T-helper 1 cell (primary cell): ENCODE results near the gene CFAP97.
"Not testable (repeated sequence)": the region's sequence is repeated elsewhere in the genome, so short reads cannot be mapped to it uniquely, and the experiment has no call there.

Experiments used
- DNase-seq, 5 donors: peaks; one replicate each; pipeline ENCODE4 v3.0.0-alpha.2; 2012 to 2020
- total RNA-seq, 4 donors: gene quantifications; one replicate each; lab custom pipeline; 2026; lab: John Stamatoyannopoulos, UW

The CFAP97 gene
- total RNA-seq: 75.5 to 119 (median 107) reads per million in 4 donors

DNA sequence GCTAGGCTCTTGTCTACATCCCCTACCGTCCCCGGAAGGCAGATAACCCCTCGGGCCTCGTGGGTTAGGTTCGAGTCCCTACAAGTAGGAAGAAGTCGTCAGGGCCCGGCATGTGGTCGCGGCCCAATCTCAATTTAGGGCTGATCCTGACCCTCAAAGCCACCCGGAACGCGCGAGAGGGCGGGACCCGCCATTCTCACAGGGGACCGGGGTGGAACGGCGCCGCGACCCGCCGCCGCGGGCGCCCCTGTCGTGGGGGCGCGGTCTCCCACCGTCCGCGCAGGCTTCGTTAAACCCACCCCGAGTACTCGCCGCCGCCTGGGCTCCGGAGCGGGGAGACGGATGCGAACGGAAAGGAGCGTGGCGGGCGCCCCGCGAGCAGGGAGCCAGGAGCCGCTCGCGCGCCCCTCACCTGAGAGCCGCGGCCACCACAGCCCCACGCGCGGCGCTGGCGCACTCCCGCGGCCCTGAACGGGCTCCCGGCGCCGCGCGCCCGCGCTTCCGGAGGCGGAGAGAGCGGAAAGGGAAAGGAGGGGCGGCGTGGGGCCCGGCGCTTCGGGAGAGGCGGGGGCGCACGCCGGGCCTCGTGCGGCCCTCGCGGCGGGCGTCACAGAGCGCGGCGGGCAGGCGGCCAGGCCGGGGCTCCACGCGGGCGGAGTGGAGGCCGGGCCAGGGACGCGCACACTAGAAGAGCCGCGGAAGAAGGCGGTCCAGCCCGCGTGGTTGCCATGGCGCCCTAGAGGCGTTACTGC is at the start of gene CFAP97:
Gene CFAP97, minus strand, starts transcription at position 515 of the 752 bp plus-strand sequence. CDS start 12,804 bp downstream, outside the sequence.
- DNase-seq: peak; percentile 71 to 85 (median 77)

DNA sequence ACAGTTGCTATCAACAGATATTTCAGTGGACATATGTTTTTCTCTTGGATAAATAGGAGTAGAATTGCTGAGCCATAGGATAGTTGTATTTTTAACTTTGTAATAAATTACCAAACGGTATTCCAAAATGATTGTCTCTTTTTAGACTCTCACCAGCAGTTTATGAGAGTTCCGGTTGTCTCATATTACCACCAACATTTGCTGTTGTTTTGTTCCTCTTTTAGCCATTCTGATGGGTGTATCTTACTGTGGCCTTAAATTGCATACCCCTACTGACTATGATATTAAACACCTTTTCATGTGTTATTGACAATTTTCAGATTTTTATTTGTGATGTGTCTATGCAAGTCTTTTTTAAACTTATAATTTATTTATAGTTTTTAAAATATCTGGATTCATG is 45.3 kb upstream of the CFAP97 start:
- no peak for DNase-seq

DNA sequence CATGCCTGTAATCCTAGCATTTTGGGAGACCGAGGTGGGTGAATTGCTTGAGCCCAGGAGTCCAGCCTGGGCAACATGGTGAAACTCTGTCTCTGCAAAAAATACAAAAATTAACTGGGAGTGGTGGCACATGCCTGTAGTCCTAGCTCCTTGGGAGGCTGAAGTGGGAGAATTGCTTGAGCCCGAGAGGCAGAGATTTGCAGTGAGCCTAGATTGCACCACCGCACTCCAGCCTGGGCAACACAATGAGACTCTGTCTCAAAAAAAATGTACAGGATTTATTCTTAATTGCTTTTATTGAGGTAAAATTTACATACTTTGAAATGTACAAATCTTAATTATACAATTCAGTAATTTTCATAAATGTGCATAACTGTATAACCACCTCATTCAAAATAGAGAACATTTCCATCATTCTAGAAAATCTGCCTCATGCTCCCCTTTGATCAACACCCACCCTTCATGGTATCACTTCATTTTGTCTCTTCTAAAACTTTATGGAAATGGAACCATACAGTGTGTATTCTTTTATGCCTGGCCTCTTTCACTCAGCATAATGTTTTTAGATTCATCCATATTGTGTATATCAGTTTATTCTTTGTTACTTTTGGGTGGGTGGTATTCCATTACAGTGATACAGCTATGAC is 44.7 kb upstream of the CFAP97 start:
- no peak for DNase-seq

DNA sequence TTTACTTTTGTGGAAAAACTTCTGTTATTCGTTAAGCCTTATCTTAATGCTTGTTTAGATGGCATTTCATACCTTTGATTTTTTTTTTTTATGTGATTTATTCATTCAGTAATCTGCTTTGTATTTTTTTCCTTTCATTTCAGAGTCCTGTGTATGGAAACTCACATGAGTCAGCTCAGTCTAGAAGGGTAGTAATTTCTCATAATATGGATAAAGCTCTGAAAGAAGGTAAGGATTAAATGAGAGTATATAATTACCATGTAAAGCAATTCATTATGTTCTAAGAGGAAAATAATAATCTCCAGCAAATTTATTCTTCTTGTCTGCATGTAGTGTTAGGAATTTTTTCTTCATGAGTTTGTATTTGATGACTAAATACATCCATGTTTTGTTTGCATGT is 43.4 kb upstream of the CFAP97 start:
- DNase-seq: no peak

DNA sequence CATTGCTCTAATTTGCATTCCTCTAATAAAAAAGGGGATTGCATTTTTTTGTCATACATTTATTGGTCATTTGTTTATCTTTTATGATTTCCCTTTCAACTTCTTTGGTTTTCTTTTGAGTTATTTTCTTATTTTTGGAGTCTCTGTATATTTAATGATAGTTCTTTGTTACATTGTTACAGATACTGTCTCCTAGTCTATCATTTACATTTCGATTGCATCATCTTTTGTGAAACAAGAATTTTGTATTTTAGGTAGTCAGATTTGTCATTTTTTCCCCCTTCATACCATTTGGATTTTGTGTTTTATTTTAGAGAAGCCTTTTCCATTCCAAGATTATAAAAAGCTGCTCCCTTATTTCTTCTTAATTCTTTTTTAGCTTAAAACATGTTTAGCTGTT is 42.7 kb upstream of the CFAP97 start:
- no peak for DNase-seq

DNA sequence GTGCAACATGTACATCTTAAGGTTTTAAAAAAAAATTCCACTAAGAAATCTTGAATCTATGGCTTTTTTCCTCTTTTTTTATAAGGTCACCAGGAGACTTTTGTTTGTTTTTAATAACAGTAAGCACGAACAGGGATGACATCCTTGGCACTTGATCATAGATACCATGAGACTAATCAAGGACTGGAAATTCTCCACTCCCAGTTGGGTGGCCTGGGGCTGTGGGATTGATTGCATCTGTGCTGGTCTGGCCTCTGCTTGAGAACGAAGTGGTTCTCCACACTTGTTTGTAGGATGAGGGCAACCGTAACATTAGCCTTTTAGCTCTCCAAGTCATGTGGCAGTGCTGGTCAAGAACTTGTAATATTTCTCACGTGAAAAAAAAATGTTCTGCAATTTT is 41.0 kb upstream of the CFAP97 start:
- no peak for DNase-seq

DNA sequence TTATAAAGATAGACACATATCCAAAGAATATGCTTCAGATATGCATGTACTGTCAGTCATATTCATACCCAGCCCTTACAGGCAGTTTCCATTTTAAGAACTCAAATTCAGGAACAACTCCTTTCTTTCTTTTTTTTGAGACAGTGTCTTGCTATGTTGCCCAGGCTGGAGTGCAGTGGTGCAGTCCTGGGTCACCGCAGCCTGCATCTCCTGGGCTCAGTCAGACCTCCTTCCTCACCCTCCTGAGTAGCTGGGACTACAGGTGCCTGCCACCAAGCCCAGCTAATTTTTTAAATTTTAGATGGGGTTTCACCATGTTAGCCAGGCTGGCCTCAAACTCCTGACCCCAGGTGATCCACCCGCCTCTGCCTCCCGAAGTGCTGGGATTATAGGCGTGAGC is 40.1 kb upstream of the CFAP97 start:
- no peak for DNase-seq

DNA sequence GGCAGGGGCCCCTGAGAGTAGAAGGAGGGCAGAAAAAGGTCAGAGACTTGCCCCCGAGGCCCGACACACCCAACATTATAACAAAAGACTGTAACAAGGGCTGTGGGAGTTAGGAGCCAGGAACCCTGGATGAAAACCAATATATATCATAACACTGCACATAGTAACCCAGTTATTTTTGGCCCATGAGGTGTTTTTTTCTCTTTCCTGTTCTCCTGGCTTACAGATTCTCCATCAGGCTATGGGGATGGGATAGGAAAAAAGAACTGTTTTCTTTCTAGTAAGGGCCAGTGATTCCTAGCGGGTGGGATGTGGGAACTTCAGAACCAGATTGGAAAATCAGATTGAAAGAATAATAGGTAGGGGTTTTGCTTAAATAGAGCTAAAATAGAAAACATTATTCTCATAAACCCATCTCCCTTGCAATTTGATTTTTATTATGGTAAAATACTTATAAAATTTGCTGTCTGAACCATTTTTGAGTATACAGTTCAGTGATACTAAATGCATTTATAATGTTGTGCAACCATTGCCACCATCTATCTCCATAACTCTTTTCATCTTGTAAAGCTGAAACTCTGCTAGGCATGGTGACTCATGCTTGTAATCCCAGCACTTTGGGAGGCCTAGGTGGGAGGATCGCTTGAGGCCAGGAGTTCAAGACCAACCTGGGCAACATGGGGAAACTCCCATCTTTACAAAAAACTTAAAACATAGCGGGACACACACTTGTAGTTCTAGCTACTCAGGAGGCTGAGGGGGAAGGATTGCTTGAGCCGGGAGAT is 39.1 kb upstream of the CFAP97 start:
- no peak for DNase-seq

DNA sequence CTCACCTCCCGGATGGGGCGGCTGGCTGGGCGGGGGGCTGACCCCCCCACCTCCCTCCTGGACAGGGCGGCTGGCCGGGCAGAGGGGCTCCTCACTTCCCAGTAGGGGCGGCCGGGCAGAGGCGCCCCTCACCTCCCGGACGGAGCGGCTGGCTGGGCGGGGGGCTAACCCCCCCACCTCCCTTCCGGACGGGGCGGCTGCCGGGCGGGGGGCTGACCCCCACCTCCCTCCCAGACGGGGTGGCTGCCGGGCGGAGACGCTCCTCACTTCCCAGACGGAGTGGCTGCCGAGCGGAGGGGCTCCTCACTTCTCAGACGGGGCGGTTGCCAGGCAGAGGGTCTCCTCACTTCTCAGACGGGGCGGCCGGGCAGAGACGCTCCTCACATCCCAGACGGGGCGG is 36.7 kb upstream of the CFAP97 start:
- DNase-seq: not testable (repeated sequence)

DNA sequence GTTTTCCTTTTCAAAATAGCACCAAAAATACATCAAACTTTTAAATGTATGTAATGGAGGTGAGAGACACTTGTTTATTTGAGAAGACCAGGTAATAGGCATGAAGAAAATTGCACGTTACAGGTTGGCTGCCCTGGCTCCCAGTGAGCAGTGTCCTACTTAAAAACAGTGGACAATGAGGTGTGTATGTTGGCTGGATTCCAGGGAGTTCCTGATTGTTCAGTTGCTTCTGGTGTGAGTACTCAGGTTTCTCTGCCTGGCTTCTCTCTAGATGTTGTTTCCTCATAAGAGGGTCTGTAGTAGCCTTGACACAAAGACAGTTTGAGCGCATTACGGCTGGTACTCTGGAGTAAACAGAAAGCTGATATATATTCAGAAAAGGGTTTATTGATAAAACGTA is 35.0 kb upstream of the CFAP97 start:
- DNase-seq: no peak

DNA sequence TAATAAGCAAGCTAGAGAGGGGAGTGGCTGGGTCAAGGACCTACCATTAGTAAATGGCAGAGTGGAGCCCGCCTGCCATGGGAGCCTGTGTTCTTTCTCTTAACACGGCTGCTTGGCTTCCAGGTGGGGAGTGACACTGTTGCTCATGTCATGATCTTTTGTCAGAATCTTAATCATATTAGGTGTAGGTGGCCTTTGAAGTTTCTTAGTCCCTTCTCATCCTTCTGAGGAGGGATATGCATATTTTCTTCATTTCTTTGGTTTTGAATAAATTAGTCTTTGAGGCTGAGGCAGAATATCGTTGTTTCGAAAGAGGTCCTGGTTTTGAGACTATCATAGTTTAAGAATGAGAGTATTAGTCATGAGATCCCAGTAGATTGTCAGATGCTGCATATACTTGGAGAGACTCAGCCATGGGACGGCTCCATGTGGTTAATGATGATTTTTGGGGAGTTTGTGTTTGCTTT is 34.4 kb upstream of the CFAP97 start:
- no peak for DNase-seq

DNA sequence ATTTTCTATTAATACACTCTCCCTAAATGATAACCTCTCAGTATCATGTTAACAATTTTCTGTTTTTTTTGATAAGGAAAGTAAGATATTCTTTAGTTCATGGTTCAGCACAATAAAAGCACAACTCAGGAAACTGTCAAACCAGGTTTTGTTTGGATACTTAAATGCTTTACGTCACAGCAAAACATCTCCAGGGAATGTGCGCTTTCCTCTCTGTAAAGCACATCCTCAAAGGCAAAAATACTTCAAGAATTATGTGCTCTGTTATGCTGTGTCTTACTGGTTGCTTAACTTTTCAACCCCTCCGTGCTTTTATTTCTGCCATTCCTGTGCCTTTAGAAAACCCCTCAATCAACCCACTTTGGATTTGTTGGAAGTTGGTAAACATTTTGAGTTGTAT is 33.4 kb upstream of the CFAP97 start:
- DNase-seq: no peak

DNA sequence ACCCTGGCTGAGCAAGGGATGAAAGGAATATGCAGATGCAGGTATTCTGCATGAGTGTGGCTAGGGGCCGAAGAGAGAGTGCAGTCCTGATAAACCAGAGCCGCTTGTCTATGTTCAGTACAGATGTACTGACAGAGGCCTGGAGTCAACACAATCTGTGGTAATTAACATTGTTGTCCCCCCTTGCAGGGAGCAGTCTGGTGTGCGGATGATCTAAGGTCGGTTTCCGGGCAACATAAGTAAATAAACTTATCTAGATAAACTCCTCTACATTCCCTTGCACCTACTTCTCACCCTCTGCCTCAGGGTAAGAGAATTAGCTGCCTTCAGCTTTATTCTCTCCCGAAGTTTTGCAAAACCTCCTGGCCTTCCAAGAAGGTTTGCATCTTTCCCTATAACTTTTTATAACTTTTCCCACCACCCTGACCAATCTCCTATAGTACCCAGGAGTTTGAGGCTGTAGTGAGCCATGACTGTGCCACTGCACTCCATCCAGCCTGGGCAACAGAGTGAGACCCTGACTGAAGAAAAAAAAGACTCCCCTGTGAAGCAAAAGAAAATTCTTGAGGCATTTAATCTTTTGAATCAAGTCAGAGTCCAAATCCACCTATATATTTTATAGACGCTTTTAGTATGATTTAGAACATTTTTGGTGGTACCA is 32.2 kb upstream of the CFAP97 start:
- no peak for DNase-seq

DNA sequence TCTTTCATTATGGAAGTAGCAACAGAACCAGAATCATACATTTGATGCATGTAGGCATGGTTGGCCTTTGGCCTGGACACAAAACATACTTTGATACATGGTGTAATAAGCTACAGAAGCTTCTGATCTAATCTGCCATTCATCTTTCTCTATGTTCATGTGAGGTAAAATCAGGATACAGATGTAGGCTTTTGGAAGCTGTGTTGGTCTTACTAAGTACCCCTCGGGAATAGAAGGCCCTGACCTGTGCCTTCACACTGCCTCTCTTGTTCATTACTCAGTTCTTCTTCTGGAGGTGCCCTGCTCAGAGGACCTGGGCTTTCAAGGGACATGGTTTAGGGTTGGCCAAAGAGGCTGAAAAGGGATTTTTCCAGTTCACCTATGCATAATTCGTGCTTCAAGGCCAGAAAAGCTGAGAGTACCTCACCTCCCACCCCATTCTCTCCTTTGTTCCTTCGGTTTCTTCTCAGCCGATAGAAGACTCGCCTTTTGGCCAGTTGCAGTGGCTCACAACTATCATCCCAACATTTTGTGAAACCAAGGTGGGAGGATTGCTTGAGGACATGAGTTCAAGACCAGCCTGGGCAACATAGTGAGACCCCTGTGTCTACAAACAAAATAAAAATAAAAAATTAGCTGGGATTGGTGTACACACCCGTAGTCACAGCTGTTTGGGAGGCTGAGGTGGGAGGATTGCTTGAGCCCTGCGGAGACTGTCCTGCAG is 31.5 kb upstream of the CFAP97 start:
- DNase-seq: no peak

DNA sequence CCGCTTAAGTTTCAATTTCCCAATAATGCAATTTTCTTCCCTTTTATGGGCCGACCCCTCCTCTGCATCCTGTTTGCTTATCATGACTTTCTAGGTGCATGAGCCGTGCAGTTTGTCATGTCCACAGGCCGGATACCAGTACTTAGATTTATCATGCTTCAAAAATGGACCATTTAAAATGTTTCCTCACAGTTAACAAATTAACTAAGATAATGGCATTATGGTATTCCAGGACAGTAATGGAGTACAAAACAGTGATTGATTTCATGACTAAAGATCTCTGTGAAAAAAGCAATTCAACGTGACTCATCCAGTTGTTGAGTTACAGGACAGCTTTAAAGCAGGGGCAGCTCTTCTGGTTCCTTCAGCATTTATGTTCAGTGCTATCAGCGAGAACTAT is 28.6 kb upstream of the CFAP97 start:
- no peak for DNase-seq

DNA sequence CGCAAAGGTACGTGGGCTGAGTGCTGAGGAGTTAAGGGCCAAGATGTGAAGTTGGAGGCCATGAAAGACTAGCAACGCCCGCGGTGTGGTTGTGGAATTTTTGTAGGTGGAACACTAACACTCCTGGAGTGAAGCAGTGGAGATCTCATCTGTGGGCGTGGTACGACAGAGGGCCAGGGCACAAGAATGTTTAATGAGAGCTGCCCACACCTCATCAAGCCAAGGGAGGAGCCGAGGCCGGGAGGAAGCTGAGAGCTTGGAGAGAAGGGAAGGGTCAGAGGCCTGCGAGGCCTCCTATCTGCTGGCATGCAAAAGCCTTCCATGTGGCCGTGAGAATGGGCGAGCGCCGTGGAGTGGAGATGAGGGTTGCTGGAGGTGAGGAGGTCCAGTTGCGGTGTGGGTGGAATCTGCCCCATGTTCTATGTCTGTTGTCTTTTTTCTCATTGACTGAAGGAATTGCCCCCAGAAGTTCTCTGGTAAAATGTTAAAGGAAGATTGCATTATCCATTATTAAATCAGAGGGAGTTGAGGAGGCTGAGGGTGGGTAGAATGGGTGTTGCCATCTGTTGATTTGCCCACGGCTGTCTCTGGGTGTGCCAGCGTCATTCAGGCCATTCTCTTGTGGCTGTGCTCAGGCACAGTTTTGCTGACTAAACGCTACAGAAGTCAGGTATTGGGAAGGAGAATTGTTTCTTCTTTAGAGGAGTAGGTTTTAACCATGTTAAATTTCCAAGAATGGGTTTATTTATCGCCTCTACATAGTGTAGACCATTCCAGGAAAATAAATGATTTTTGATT is 25.4 kb upstream of the CFAP97 start:
- no peak for DNase-seq

DNA sequence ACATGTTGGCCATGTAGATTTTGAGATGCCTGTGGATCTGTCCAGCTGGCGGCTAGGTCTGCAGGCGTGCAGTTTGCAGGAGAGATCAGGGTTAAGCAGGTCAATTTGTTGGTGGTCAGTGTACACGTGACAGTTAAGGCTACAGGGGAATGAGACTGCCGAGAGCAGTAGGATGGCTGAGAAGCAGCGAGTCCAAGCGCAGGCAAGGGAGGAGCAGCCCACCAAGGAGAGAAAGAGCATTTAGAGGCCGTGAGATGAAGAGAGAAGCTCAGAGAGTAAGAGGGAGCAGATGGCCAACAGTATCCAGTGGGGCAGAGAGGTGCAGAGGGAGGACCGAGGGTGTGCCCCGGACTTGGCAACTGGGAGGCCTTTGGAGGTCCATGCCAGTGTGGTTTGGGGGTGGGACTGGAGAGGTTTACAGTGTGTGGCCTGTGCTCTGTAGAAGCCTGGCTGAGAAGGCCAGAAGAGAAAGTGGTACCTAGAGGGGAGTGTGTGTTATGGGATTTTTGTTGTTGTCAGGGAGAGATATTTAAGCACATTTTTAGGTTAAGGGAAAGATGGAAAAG is 24.0 kb upstream of the CFAP97 start:
- DNase-seq: no peak

DNA sequence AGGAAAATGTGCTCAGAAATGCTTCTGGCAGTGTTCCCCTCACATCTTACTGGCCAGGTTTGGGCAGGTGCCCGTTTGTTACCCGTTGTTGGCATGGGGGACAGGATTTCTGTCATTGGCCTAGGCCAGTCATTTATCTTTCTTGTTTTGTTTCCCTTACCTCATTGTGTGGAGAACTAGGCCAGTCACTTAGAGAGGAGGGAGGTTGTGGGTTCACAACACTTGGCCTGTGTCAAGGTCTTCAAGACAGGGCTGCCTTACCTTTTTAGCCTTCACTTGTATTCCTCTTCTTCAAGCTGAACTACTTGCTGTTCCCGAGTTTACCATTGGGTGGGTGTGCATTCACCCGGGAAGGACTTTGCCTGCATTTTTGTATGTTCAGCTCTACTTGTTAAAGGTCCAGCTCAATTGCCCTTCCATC is 23.3 kb upstream of the CFAP97 start:
- no peak for DNase-seq

DNA sequence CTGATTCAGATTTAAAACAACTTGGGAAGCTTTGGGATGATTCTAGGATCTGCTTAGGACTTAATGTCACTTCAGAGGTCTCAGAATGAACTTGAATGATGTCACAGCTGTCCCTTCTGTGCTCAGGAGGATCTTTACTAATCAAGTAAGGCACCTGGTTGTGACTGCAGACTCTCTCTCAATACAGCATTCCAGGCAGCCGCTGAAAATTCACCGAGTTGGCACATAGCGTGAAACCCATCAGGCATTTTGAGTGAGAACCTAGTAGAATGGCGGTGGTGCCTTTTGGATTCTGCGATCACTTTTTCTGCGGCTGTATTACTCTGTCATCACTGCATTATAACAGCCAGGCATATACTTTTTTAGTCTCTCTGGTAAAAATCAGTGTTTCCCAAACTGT is 22.1 kb upstream of the CFAP97 start:
- DNase-seq: no peak

DNA sequence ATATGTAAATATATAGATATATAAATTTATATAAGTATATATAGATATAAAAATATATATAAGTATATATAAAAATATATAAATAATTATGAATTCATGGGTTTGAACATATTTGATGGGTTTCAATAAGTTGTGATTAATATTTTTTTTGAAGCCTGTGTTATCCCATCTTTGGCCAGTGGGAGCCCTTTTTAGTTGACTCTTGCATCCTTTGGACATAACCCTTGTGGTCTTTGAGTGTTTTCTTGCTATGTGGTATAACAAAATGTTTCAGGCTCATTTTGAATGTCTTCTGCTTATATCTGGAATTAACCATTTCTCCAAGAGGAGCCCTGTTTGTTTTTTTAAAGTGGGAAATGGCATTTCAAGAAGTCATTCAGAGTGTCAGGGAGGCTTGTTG is 20.8 kb upstream of the CFAP97 start:
- no peak for DNase-seq

DNA sequence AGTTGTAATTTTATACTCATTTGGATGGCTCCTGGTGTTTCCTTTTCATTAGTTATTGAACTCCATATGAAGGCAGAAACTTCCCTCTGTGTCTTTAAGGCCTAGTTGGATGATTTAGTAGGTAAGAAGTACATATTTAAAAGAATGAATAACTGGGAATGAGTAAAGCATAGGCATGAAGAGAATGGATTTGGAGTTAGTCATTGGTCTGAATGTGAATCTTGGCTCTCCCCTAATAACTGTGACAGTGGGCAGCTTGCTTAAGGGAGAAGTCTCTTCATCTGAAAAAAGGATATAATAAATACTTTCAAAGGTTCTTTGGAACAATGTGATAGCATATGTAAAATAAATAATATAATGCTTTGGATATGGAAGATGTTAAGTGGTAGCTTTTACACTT is 18.8 kb upstream of the CFAP97 start:
- no peak for DNase-seq
